RPMI7951 (cell line): ENCODE measurements around the gene TRPV4. TPM values are rescaled to one million over a fixed set of nuclear protein-coding genes. Genes with fewer than 3 reads are reported as not detected.
"Not testable (repeated sequence)": the region's sequence is repeated elsewhere in the genome, so short reads cannot be mapped to it uniquely, and the experiment has no call there.

Source experiments
- DNase-seq: peaks from one replicate; pipeline ENCODE4 v3.0.0-alpha.2; 2012; ENCODE audit warnings: low read depth
- total RNA-seq: library from RNA; depleted of rRNA; stranded (reverse); fragments of >200 nt; shearing (Covaris generic); gene quantifications from 2 replicates; pipeline ENCODE4 v1.2.3, GENCODE V29; 2014

The TRPV4 gene
- total RNA-seq, 1 experiment from 2014 or later = 0.96 TPM

DNA sequence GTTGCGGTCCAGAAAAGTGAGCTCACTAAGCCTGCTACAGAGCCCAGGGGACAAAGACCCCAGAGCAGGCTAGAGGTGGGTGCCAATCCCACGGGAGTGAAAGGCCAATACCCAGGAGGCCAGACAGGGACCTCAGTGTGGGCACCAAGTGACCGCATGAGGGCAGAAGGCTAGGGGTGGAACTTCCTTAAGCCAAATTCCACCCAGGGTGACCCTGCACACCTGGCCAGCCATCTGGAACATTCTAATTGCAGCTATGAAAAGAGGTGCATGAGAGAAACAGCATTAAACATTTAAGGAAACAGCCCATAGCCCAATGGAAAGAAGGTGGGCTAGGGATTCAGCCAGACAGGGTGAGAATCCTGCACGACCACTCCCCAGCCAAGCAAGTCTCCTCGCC, 27.8 kb upstream of the TRPV4 start:
- no peak for DNase-seq

DNA sequence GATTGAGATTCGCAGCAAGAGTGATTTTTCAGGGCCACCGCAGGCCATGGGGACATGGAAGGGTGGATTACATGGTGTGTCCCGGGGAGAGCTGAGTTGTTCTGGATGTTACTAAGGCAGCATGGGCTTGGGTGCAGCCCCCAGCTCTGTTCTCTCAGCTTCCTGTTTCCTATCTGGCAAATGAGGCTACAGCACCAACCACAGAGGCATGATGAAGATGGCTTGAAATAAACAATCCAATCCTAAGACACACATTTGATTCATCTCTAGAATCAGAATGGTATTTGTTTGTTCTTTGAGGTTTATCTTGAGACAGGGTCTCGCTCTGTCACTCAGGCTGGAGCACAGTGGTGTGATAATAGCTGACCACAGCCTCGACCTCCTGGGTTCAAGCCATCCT, 25.6 kb upstream of the TRPV4 start:
- DNase-seq = no peak

DNA sequence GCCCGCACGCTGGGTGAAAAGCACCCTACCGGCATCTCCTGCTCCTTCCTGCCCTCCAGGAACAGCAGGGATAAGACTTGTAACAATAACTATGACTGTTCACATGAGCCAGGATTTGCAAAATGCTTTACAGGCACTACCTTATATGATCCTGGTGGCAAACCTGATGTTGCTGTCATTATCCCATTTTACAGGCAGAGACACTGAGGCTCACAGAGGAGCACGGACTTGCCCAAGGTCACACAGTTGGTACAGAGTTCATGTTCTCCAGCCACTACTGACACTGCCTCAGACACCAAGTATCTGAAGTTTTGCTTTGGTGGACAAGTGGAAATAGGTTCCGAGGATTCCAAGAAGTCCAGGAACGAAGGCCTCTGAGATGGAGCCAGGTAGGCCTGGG, 24.5 kb upstream of the TRPV4 start:
- no peak for DNase-seq

DNA sequence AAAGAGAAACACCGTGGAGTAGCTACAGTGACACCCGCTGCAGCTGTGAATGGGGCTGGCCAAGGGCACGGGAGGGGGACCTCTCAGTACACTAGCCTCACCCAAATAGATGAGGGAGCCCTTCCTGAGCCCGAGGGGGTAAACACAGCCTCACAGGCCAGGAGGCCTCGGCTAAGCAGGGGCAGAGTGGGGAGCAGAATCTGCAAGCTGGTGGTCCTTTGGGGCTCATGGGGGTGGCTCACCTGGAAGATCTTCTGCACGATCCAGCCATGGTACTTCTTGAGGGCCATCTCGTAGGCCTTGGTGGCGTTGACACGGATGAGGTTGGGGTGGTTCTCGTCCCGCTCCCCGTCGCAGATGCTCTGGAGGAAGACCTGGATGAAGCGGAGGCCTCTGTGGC, 22.2 kb upstream of the TRPV4 start:
- DNase-seq = no peak

DNA sequence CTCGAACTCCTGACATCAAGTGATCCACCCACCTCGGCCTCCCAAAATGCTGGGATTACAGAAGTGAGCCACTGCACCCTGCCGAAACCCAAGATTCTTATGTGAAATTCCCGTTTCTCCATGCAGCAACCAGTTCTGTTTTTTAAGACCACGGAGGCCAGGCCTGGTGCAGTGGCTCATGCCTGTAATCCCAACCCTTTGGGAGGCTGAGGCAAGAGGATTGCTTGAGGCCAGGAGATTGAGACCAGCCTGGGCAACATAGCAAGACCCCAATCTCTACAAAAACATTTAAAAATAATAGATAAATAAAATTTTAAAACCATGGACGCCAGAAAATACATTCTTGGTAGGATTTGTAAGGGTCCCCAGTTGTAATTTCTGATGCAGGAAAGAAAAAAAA, 17.3 kb upstream of the TRPV4 start:
- DNase-seq = not testable (repeated sequence)

DNA sequence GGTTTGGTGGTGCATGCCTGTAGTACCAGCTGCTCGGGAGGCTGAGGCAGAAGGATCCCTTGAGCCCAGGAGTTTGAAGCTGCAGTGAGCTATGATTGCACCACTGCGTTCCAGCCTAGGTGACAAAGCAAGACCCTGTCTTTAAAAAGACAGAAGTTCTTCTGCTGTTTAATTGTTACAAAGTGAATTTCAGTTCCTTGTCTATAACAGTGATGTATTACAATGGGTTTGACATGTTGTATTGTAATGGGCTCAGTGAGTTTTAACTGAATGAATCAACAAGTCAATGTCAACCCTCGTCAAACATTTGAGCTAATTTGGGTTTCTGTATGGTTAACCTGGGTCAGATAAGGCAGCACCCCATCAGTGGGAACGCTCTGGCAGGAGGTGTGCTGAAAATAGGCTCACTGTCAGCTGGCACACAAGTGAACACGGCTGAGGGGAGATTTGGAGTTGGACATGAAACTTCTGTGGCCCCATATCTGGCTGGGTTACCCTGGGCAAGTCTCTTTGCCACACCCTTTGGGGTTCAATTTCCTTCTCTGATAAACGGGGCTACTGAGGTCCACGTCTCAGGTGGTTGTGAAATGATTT, 14.0 kb upstream of the TRPV4 start:
- DNase-seq = no peak

DNA sequence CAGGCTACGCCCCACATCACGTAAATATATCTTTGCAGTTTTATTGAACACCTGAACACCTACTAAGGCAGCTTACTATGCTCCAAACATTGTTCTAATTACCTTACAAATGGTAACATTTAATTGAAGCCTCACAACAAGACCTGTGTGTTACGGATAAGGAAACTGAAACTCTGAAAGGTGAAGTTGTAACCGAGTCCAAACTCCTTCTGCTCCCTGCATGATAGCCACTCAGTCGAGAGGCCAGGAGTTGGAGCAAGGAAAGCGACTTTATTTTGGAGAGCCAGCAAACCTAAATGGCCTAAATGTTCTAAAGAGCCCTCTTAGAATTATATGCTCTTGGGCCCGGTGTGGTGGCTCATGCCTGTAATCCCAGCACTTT, 12.6 kb upstream of the TRPV4 start:
- no peak for DNase-seq

DNA sequence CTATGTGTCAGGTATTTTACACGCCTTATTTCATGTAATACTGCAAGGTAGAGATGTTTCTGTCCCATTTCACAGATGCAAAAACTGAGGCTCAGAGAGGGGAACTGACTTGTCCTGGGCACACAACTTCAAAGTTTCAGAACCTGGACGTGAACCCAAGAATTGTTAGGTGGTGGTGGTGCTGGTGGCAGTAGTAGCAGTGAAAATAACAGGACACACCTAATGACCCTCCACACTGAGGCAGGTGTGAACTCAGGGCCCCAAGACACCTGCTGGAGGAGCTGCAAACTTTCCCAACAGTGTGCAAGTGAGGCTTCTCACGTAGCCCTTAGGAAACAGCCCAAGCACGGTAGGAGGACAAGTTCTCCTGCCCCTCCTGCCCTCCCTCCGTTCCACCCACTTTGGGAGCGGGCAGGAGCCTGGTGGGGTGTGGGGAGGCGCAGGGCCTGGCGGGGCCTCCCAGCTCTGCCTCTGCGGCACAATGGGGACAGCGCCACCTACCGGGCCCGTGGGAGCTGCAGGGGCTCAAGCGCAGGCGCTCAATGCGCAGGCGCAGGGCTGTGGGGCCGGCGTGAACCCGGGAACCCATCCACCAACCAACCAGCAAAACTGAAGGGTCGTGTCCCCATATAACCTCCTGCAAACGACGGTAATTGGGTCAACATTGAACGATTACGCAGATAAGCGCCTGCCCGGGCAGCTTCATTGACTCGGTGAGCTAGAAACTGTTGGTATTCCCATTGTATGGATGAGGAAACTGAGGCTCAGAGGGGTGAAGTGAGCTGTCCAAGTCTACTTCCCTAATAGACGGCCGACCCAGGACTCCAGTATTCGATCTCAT, 12.0 kb upstream of the TRPV4 start:
- peak; percentile 61 for DNase-seq

DNA sequence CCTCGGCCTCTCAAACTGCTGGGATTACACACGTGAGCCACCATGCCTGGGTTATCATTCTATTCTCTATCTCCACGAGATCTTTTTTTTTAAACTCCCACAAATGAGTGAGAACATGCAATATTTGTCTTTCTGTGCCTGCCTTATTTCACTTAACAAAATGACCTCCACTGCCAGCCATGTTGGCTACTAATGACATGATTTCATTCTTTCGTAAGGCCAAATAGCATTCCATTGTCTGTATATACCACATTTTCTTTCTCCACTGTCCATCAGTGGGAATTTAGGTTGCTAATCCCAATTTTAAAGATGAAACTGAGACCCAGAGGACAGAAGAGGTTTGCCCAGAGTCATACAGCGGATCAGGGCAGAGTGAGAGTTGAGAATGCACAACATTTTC, 10.9 kb upstream of the TRPV4 start:
- no peak for DNase-seq

DNA sequence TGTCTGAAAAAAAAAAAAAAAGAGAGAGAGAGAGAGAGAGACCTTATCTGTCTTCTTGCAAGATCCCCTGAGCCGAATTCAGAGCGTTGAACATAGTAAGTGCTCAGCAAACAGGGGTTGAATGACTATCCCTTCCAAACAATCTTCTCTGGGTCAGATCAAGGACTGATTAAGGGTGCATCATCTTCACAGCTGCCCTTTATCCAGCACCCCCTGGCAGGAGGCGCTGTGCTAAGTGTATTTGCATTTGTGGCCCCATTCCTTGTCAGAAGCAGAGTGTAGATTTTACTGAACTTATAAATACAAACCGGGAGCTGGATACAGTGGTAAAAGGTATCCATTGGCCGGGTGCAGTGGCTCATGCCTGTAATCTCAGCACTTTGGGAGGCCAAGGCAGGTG, 8.8 kb upstream of the TRPV4 start:
- DNase-seq = no peak

DNA sequence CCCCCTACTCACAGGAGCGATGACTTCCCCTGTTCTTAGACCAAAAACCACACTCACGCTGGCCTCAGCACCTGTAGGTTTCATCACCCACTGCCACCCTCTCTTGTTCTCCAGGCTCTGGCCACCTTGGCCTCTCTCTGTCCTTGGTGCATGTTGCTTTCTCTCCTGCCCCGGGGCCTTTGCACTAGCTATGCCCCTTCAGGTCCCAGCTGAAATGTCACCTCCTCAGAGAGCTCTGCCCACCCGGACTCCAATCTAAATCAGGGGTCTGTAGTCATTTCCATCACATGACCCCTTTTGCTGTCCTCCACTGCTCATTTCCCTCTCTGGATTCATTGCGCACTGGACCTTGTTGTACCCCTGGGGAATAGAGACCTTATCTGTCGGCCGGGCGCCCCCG, 8.2 kb upstream of the TRPV4 start:
- DNase-seq = no peak

DNA sequence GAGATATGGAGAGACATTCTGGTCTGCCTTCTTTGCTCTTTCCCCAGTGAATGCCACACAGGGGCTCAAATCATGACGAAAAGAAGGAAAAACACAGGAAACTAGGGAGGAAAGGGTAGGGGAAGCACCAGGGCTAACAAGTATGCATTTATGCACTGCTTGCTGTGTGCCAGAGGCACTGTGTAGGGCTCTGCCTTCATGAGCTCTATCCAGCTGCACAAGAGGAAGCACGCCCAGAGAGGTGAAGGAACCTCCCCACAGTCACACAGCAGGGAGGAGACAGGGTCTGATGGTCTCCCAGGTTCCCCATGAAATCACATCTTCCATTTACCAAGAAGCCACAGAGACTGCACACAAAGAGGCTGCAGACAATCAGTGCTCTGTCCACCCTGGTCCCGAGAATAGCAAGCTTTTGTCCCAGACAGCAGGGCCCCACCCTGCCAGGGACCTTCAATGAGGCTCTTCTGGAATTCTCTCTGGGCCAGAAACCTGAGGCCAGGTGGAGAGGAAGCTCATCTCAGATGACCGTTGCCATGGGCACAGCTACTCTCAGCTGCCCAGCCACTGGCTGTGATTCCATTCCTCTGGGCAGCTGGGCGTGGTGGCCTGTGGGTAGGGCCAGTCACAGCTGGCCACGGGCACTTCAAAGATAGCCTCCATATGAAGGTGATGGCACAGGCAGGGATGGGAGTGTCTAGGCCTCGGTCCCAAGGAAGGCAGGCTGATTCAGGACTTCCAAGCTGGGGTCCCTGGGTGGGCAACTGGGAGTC, 7.3 kb upstream of the TRPV4 start:
- DNase-seq = peak; percentile 19

DNA sequence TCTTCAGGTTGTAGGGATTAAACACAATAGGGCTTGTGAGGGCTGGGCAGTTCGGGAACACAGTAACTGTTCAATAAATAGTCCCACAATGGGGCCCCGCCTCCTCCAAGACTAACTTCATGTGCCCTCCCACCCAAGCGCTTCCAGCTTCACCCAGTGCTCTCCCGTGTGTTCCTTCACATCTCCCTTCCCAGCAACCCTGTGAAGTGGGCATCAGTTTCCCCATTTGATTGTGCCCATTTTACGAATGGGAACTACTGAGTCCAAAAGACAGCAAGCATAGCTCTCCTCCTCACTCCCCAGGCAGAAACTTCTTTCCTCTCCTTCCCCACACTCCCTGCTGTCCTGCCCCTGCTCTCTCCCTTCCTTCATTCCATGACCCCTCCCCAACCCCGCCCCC, 6.2 kb upstream of the TRPV4 start:
- DNase-seq = no peak

DNA sequence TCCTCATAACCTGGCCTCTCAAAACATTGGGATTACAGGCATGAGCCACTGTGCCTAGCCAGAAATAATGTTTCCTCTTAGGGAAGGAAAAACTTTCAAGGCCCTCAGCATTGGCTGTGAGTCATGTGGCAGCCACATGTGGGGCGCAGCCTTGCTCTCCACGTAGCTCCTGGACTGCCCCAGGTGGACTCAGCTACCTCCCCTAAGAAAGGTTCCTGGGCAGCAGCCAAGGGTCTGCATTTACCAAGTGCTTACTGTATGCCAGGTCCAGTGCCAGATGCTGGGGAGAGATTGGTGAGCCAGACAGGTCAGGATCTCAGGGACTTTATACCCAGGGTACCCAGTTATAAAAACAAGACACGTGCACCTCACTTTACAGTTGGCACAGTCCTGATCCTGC, 3.7 kb upstream of the TRPV4 start:
- no peak for DNase-seq

DNA sequence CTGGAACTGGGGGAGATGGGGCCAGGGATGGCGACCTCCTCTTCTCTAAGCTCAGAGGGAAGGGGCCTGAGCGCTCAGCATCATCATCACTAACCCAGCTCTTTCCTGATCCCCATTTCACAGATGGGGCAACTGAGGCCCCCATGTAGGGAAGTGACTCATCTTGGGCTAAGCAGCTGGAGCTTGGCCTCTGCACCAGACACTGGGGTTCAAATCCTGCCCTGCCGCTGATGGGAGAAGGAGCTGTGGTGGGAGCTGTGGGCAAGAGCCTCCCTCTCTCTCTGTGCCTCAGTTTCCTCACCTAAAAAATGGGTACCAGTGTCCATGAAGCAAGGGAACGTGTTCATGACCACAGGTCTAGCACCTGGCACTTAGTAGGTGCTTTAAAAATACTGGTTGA, 2.6 kb upstream of the TRPV4 start:
- DNase-seq = no peak

DNA sequence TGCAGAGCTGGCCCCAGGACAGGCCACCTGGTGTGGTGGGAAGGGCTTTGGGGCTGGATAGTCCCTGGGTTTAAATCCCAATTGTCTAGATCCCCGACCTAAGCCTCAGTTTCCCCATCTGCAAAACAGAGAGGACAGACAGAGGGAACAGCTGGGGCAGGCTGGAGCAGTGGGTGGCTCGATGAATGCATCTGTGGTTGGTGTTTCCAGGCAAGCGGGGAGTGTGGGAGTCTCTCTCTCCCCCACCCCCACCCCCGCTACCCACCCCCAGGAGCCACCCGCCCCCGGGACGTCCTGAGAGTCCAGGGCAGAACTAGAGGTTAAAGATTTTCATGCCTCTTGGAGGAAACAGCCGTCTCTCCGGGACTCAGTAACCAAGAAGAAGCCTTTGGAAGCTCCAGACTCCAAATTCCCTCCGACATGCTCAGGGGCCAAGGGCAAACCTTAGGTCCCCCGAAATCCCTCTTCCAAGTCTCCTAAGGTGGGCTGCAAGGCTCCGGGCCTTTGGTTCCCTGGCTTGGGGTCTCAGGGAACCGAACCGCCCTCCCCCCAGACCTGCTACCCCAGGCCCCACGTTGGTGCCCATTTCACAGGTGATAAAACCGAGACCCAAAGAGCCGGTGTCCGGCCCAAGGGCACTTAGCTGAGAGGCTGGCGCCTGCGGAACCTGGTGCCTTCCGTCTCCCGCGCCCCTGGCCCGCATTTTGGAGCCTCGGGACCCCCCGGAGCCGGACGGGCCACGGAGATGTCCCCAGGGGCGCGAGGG, 474 bp downstream of the TRPV4 start:
- no peak for DNase-seq

DNA sequence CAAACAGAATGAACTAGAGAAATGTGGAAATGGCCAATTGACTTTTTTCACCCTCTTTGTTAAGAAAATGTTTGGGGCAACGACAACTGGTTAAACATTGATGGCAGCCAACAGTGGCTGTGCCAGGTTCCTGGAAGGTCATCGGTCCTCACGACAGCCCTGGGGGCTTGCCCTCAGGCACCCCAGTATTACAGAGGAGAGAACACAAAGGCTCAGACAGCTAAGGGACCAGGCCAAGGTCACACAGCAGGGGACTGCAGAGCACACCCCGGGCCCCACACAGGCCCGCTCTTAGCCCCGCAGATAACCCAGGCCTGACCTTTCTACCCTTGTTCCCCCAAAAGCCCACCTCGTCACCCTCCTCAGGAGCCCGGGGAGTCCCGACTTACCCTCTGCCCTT, 1.3 kb downstream of the TRPV4 start:
- no peak for DNase-seq

DNA sequence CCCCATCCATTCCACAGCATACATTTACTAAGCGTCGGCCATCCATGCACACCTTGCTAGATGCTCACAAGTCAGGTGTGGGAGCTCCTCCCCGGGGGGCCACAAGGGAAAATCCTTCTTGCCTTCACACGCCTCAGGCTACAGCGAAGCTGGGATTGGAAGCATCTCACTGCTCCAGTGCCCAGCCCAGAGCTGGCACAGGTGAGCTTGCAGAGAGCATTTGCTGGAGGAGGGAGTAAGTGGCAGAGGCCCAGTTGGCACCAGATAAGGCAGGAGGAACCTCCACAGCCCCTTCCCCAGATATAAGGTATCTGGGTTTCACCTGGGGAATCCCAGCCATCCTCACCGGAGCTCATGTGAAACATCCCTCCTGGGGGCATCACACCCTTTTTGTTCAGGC, 1.8 kb downstream of the TRPV4 start:
- no peak for DNase-seq

DNA sequence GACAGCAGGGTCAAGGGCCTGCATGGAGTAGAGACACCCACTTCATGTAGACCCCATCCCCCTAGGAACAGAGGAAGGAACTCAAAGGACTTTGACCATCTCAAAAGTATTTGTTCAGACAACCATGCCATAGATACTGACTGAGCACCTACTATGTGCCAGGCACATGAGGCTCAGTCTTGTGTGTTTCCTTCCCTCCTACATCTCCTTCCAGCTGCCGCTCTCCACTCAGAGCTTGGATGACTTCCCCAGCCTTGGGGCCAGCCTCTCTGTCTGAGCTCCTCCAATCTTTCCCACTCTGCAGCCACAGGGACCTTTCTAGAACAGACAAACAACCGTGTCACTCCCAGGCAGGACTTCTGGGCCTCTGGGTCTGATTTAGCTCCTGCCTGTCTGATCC, 2.5 kb downstream of the TRPV4 start:
- DNase-seq = no peak

DNA sequence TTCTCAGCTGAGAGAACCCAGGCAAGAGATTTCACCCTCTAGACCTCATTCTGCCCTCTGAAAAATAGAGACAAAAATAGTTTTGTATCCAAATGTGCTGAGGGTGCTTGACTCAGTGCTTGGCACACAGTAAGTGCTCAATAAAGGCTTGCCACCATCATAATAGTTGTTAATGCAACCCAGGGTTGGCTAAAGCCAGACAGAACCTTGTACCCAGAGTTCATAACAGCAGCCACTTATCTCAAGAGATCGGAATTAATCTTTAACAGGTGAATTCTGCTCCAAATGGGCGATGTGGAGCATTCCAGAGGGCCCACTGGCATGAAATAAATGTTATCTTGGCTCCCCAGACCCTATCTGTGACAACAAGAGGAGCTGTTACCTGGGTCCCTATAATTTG, 2.9 kb downstream of the TRPV4 start:
- DNase-seq = no peak

DNA sequence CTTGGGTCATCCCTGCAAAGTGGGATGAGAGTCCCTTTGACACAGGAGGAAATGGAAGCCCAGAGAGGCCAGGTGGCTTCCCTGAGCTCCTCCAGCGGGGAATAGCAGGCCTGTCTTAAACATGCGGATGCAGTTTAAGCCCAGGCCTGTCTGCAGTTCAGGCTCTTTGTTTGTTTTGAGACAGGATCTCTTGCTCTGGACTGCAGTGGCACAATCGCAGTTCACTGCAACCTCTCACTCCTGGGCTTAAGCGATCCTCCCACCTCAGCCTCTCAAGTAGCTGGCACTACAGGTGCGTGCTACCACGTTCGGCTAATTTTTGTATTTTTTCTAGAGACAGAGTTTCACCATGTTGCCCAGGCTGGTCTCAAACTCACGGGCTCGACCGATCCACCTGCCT, 3.5 kb downstream of the TRPV4 start:
- no peak for DNase-seq
